ENCODE measurements around the gene TPSAB1.
"Not testable (repeated sequence)": the region's sequence is repeated elsewhere in the genome, so short reads cannot be mapped to it uniquely, and the experiment has no call there.

DNA sequence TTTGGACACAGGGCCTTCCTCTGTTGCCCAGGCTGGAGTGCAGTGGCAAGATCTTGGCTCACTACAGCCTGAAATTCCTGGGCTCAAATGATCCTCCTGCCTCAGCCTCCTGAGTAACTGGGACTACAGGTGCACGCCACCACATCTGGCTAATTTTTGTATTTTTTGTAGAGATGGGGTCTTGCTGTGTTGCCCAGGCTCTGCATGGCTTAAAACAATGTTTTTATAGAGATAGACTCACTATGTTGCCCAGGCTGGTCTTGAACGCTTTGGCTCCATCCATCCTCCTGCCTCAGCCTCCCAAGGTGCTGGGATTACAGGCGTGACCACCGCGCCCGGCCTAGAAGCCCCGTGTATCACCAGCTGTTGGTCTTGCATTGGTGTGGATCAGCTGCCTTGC is 28.9 kb downstream of the TPSAB1 start:
- TF ChIP-seq, protein P1, sequence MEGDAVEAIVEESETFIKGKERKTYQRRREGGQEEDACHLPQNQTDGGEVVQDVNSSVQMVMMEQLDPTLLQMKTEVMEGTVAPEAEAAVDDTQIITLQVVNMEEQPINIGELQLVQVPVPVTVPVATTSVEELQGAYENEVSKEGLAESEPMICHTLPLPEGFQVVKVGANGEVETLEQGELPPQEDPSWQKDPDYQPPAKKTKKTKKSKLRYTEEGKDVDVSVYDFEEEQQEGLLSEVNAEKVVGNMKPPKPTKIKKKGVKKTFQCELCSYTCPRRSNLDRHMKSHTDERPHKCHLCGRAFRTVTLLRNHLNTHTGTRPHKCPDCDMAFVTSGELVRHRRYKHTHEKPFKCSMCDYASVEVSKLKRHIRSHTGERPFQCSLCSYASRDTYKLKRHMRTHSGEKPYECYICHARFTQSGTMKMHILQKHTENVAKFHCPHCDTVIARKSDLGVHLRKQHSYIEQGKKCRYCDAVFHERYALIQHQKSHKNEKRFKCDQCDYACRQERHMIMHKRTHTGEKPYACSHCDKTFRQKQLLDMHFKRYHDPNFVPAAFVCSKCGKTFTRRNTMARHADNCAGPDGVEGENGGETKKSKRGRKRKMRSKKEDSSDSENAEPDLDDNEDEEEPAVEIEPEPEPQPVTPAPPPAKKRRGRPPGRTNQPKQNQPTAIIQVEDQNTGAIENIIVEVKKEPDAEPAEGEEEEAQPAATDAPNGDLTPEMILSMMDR (conservative IDR thresholded peaks at IDR 0.05; ENCODE audit: low read length): not testable (repeated sequence)
- not testable (repeated sequence) for TF ChIP-seq EZH2phosphoT487 (IDR thresholded peaks at IDR 0.05; ENCODE audit: borderline replicate concordance)
